Stomach (tissue), 9 donors: ENCODE data around the gene SYCE3. TPM values are rescaled to one million over a fixed set of nuclear protein-coding genes. Genes with fewer than 3 reads are reported as not detected.

Source experiments
- DNase-seq, 2 donors: peaks; one replicate each; pipeline versions ENCODE4 v3.0.0 to v3.0.0-alpha.2; 2013 to 2019
- H3K27ac ChIP-seq, 5 donors: fragments of 200-600 bp in 4 of 5; sonication (generic) in 4 of 5; one replicate each; pipeline ENCODE4 v1.5.1; 2013 to 2019; ENCODE audit warnings: mild to moderate bottlenecking in 1 of 5, moderate library complexity in 1 of 5
- H3K27me3 ChIP-seq, 3 donors: fragments of 200-600 bp; sonication (generic); one replicate each; pipeline ENCODE4 v1.5.1; 2017 to 2019; ENCODE audit warnings: mixed run types in 1 of 3
- H3K36me3 ChIP-seq, 4 donors: fragments of 200-600 bp; sonication (generic); 1 replicate in 3 of 4; 2 replicates in 1 of 4; pipeline ENCODE4 v1.5.1; 2016 to 2019
- H3K4me1 ChIP-seq, 4 donors: fragments of 200-600 bp; sonication (generic); one replicate each; pipeline ENCODE4 v1.5.1; 2016 to 2019
- H3K4me3 ChIP-seq, 4 donors: fragments of 200-600 bp; sonication (generic) in 3 of 4; one replicate each; pipeline ENCODE4 v1.5.1; 2016 to 2019; ENCODE audit warnings: mild to moderate bottlenecking in 1 of 4
- H3K9me3 ChIP-seq, 4 donors: fragments of 200-600 bp; sonication (generic); one replicate each; pipeline ENCODE4 v1.5.1; 2016 to 2019
- EP300 ChIP-seq: sonication (generic); formaldehyde crosslinking; IDR thresholded peaks from one replicate; pipeline ENCODE4 v1.6.1; 2017; ENCODE audit warnings: antibody characterized with exemption
- POLR2A ChIP-seq, 4 donors: fragments of 450-650 bp; IDR thresholded peaks; one replicate each; pipeline ENCODE4 v1.6.1; 2016; ENCODE audit warnings: antibody characterized with exemption in 4 of 4, control low read depth in 2 of 4, mild to moderate bottlenecking in 1 of 4, moderate library complexity in 1 of 4
- POLR2AphosphoS5 ChIP-seq, 3 donors: sonication (generic); formaldehyde crosslinking; IDR thresholded peaks; one replicate each; pipeline ENCODE4 v1.6.1; 2016; ENCODE audit warnings: antibody characterized with exemption in 3 of 3
- WGBS, 5 donors: extraction: QIAGEN DNeasy Blood & Tissue Kit in 3 of 5; methylation state at CpG; one replicate each; pipeline versions ENCODE4 v1.1.5 to v1.1.7; 2013 to 2018; 5-methylcytosine and 5-hydroxymethylcytosine counted together
- intact Hi-C: fragments of 100-400 bp; cut with DNase I; formaldehyde crosslinking; loops from one replicate; pipeline ENCODE4 v1.15.1; 2023; ENCODE audit warnings: low total_unique reads
- polyA plus RNA-seq, 3 donors: library from polyadenylated mRNA; stranded (reverse); fragments of 200-250 nt; gene quantifications; one replicate each; pipeline ENCODE4 v1.2.3, GENCODE V29; 2013
- total RNA-seq, 5 donors: library from RNA; depleted of rRNA; stranded (reverse); fragments of >200 nt; gene quantifications; one replicate each; pipeline versions ENCODE4 v1.1.0 to v1.2.3, GENCODE V29; 2014 to 2016
- TF ChIP-seq, protein P1 (sequence below), 7 experiments: fragments of 450-650 bp in 4 of 7; fragments of 200-600 bp in 3 of 7; sonication (generic) in 3 of 7; IDR thresholded peaks; one replicate each; pipeline ENCODE4 v1.5.1; 2016 to 2019; ENCODE audit warnings: antibody characterized with exemption in 7 of 7, control low read depth in 2 of 7, mild to moderate bottlenecking in 1 of 7
- donor health status: healthy with polysubstance abuse.
- donor health status: Bipolar disorder and iron deficiency.
- donor health status: healthy.

The SYCE3 gene
- total and polyA plus RNA-seq, 8 donors = 0.80 to 1.9 TPM; not detected in 6

DNA sequence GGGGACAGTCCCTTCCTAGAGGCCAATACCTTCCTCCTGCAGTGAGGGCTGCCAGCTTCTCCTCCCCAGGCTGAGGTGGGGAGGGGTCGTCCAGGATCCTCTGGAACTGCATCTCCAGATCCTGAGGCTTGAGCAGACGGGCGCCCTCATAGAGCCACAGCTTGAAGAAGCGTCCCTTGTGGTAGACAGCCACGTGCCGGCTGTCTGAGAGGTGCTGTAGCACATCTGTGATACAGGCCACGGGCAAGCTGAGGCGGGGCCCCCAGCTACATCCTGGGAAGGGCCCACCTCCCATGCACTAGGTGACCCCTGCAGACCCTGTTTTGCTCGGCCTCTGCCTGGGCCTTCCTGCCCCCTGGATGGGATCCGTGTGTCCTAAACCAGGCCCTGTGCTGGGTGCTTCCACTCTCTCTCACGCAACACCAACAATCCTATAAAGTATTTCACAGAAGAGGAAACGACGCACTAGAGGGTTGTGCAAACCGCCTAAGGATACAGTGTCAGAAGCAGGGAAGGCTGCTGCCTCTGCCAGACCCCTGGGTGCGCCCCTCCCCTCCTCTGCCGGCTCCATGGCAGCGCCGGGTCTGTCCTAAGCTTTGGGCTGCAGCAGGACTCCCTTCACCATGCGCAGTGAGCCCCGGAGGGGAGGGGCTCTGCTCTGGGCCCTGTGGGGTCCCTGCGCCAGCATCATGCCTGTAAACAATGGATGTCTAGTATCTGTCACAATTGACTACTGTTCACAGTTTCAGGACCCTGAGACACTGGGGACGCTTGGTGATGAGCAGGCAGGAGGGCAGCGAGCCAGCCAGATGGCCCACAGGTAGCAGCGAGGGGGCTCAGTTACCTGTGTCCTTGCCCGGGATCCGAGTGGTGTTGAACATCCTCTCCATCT is 11.0 kb upstream of the SYCE3 start:
- H3K4me3 ChIP-seq = no peak overlapping the region
- DNase-seq = no peak
- TF ChIP-seq POLR2A (IDR thresholded peaks at IDR 0.05) (no peak), EP300 (no peak), POLR2AphosphoS5 (IDR thresholded peaks at IDR 0.05) (no peak)
- TF ChIP-seq, protein P1, sequence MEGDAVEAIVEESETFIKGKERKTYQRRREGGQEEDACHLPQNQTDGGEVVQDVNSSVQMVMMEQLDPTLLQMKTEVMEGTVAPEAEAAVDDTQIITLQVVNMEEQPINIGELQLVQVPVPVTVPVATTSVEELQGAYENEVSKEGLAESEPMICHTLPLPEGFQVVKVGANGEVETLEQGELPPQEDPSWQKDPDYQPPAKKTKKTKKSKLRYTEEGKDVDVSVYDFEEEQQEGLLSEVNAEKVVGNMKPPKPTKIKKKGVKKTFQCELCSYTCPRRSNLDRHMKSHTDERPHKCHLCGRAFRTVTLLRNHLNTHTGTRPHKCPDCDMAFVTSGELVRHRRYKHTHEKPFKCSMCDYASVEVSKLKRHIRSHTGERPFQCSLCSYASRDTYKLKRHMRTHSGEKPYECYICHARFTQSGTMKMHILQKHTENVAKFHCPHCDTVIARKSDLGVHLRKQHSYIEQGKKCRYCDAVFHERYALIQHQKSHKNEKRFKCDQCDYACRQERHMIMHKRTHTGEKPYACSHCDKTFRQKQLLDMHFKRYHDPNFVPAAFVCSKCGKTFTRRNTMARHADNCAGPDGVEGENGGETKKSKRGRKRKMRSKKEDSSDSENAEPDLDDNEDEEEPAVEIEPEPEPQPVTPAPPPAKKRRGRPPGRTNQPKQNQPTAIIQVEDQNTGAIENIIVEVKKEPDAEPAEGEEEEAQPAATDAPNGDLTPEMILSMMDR (IDR thresholded peaks at IDR 0.05) = no peak
- H3K27me3 ChIP-seq = peaks cover 0 to 15% (median 5%) of the 10 kb centered on the region in 3 donors
- intact Hi-C loops = no loop called here
- 86 to 92% (median 91%) methylated on average over 22 to 26 of the region's 26 CpGs for WGBS, 5 donors
- H3K4me1 ChIP-seq = peaks cover 14 to 40% (median 26%) of the 10 kb centered on the region in 4 donors
- no peaks in the 10 kb centered on the region for H3K9me3 ChIP-seq
- H3K27ac ChIP-seq = no peak overlapping the region
- H3K36me3 ChIP-seq = peaks cover 3 to 54% (median 29%) of the 10 kb centered on the region in 4 donors

DNA sequence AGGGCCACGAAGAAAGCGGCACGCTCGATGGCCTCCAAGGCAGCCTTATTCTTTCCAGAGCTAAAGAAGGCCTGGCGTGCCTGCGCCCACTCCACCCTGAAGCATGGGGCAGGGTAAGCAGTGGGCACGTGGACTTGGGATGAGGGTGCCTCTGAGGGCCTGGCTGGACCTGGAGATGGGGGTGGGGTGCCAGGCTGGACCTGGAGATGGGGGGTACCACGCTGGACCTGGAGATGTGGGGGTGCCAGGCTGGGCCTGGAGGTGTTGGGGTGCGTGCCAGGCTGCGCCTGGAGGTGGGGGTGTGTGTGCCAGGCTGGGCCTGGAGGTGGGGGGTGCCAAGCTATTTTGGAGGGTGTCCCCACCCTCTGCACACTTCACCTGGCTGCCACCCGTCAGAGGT is 10.2 kb upstream of the SYCE3 start:
- 85 to 95% (median 92%) methylated on average over 7 to 11 of the region's 11 CpGs for WGBS, 5 donors
- Histone ChIP-seq H3K4me3 (no peak overlapping the region), H3K4me1 (peaks cover 6 to 40% (median 20%) of the 10 kb centered on the region in 4 donors), H3K36me3 (peaks cover 3 to 50% (median 29%) of the 10 kb centered on the region in 4 donors), H3K9me3 (no peaks in the 10 kb centered on the region), H3K27me3 (peaks cover 0 to 8% (median 1%) of the 10 kb centered on the region in 3 donors), H3K27ac (no peak overlapping the region)
- no peak for DNase-seq
- intact Hi-C loops = no loop called here
- no peak for TF ChIP-seq POLR2AphosphoS5 (IDR thresholded peaks at IDR 0.05)

DNA sequence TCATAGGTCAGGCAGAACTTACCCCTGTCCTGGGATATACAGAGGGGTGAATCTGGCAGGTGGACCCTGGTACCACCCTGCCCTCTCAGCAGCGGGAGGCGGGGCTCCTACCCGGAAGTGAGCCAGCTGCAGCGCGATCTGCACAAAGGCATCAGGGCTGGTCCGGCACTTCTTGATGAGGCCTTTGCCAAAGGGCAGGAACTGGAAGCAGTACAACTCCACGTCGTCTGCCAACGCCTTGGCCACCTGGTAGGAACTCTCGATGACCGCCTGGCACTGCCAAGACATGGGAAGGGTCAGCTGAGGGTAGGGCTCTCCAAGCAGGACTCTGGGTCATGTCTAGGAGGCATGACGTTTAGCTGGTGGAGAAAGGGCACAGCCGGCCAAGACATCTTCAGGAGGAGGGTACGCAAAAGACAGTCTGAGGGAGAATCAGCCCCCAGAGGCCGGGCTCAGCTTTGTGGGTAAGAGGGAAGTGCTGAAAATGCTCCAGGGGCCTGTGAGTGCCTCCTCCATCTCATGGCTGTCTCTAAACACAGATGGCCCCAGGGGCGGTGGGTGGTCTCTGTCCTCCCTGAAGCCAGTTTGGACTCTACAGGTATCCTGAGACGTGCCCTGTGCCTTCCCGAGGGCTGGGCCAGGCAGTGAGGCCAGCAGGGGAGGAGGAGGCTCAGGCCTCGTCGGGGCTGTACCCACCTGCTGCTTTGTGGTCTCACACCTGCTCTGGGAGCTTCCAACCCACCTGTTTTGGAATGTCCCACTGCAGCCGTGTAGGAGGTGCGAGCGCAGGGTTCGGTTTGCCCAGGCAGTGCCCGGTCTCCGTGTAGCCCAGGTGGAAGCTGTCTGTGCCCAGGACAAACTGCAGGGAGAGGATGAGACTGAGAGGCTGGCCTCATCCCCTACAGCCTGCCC is 8.8 kb upstream of the SYCE3 start:
- intact Hi-C loops = no loop called here
- peak in 1 of 2 donors; percentile 89 for DNase-seq
- Histone ChIP-seq H3K4me3 (no peak overlapping the region), H3K36me3 (peaks cover 3 to 50% (median 29%) of the 10 kb centered on the region in 4 donors), H3K27ac (peak overlapping the region; percentile 25 to 78 (median 70)), H3K27me3 (no peaks in the 10 kb centered on the region), H3K4me1 (peaks cover 5 to 39% (median 15%) of the 10 kb centered on the region in 4 donors), H3K9me3 (no peaks in the 10 kb centered on the region)
- TF ChIP-seq POLR2A (IDR thresholded peaks at IDR 0.05) = no peak
- TF ChIP-seq EP300 = no peak
- TF ChIP-seq POLR2AphosphoS5 (IDR thresholded peaks at IDR 0.05) = no peak
- TF ChIP-seq, protein P1 (IDR thresholded peaks at IDR 0.05) = no peak
- WGBS, 5 donors = 62 to 74% (median 68%) methylated on average over 20 to 26 of the region's 26 CpGs

DNA sequence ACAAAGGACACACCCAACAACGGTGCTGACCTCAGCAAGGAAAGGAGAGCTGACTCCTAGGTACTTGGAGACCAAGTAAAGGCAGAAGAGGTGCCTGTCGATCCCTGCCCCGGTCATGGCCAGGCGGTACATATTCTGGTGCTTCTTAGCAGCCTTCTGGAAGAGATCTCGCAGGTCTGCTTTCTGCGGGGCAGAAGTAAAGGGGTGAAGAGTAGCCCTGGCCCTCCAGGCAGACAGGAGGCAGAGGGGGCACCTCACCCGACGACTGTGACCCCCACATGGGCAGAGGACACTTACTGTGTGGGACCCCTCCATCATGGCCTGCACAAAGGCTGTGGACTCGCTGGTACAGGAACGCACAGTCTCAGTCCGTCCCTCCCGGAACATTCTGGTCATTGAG is 8.1 kb upstream of the SYCE3 start:
- Histone ChIP-seq H3K36me3 (peaks cover 3 to 50% (median 29%) of the 10 kb centered on the region in 4 donors), H3K27me3 (no peaks in the 10 kb centered on the region), H3K4me1 (peaks cover 5 to 39% (median 15%) of the 10 kb centered on the region in 4 donors), H3K4me3 (no peak overlapping the region), H3K27ac (peak overlapping the region; percentile 66 to 79 (median 76)), H3K9me3 (no peaks in the 10 kb centered on the region)
- no peak for TF ChIP-seq POLR2A (IDR thresholded peaks at IDR 0.05)
- TF ChIP-seq, protein P1 (IDR thresholded peaks at IDR 0.05) = no peak
- TF ChIP-seq EP300 = no peak
- no peak for TF ChIP-seq POLR2AphosphoS5 (IDR thresholded peaks at IDR 0.05)
- intact Hi-C loops = no loop called here
- 90 to 94% (median 92%) methylated on average over 12 of the region's 12 CpGs for WGBS, 5 donors
- no peak for DNase-seq
